ENCODE measurements around the gene PUS3.

DNA sequence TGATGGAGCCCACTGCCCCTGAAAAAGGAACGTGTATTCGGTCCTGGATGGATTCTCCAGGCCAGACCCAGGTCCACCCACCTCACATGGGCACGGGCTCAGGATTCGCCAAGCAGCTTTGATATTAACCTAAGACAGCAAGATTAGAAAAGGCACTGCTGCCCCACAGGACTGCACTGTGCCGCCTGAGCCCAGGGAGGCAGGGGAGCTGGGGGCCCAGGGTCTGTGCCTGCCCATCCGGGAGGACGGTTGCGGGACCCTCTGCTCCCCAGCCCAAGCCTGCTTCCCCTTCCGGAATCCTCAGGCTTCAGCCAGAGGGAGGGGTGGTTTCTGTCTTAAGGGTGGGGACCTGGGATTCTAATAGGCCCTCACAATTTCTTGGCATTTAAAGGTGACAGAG lies 29.3 kb upstream of the PUS3 start:
- TF ChIP-seq, protein P1, sequence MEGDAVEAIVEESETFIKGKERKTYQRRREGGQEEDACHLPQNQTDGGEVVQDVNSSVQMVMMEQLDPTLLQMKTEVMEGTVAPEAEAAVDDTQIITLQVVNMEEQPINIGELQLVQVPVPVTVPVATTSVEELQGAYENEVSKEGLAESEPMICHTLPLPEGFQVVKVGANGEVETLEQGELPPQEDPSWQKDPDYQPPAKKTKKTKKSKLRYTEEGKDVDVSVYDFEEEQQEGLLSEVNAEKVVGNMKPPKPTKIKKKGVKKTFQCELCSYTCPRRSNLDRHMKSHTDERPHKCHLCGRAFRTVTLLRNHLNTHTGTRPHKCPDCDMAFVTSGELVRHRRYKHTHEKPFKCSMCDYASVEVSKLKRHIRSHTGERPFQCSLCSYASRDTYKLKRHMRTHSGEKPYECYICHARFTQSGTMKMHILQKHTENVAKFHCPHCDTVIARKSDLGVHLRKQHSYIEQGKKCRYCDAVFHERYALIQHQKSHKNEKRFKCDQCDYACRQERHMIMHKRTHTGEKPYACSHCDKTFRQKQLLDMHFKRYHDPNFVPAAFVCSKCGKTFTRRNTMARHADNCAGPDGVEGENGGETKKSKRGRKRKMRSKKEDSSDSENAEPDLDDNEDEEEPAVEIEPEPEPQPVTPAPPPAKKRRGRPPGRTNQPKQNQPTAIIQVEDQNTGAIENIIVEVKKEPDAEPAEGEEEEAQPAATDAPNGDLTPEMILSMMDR (IDR thresholded peaks at IDR 0.05 in 8 of 11, conservative IDR thresholded peaks at IDR 0.05 in 3 of 11): no peak
- TF ChIP-seq POLR2AphosphoS5 (IDR thresholded peaks at IDR 0.05) (no peak), POLR2A (IDR thresholded peaks at IDR 0.05) (no peak)
